ENCODE measurements around the gene FLAD1. TPM values are rescaled to one million over a fixed set of nuclear protein-coding genes. Genes with fewer than 3 reads are reported as not detected.
"Not testable (repeated sequence)": the region's sequence is repeated elsewhere in the genome, so short reads cannot be mapped to it uniquely, and the experiment has no call there.

FLAD1 gene
- total RNA-seq, 4 donors from 2014 or later = 29.7 to 50.3 (median 46.3) TPM

DNA sequence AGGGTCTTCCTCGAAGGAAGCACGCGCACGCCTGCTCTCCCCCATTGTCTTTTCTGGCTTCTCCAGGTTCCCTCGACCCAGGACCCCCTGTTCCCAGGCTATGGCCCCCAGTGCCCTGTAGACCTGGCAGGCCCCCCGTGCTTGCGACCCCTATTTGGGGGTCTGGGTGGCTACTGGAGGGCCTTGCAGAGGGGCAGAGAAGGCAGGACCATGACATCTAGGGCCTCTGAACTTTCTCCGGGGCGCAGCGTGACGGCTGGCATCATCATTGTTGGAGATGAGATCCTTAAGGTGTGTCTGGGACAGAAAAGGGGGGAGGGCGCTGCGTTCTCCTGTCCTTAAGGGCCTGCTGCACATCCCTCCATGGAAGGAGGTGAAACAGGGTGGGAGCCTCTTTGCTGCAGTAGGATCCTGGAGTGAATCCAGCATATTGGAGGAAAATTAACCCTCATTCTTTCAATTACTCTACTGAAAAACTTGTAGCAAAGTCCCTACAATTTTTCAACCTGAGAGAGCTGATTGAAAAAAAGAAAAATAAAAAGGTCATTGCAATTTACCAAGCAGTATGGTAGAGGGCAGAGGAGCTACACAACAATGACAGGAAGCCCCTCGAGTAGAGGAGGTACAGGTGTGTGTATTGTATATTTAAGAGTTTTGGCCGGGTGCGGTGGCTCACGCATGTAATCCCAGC, 777 bp downstream of the FLAD1 start:
- no peak for DNase-seq
- TF ChIP-seq, protein P1, sequence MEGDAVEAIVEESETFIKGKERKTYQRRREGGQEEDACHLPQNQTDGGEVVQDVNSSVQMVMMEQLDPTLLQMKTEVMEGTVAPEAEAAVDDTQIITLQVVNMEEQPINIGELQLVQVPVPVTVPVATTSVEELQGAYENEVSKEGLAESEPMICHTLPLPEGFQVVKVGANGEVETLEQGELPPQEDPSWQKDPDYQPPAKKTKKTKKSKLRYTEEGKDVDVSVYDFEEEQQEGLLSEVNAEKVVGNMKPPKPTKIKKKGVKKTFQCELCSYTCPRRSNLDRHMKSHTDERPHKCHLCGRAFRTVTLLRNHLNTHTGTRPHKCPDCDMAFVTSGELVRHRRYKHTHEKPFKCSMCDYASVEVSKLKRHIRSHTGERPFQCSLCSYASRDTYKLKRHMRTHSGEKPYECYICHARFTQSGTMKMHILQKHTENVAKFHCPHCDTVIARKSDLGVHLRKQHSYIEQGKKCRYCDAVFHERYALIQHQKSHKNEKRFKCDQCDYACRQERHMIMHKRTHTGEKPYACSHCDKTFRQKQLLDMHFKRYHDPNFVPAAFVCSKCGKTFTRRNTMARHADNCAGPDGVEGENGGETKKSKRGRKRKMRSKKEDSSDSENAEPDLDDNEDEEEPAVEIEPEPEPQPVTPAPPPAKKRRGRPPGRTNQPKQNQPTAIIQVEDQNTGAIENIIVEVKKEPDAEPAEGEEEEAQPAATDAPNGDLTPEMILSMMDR (IDR thresholded peaks at IDR 0.05) = no peak
- TF ChIP-seq POLR2A (IDR thresholded peaks at IDR 0.05) = no peak

DNA sequence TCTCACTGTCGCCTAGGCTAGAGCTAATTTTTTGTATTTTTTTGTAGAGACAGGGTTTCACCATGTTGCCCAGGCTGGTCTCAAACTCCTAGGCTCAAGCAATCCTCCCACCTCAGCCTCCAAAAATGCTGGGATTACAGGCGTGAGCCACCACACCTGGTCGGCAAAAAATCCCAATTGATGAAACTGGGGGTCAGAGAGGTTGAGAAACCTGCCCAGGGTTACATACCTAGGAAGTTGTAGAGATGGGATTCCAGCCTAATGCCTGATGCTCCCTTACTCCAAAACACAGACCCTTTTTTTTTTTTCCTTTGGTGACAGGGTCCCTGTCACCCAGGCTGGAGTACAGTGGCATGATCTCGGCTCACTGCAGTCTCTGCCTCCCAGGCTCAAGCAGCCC, 3.6 kb downstream of the FLAD1 start:
- H3K9me3 ChIP-seq, H3K27me3 ChIP-seq, H3K4me3 ChIP-seq, DNase-seq, H3K27ac ChIP-seq: not testable (repeated sequence)
- Histone ChIP-seq H3K4me1 (peaks cover 0 to 36% (median 9%) of the 10 kb centered on the region in 4 donors), H3K36me3 (peaks cover 0 to 32% (median 0%) of the 10 kb centered on the region in 3 donors)

More for the DNA sequence above, 777 bp downstream of the FLAD1 start:
- H3K36me3 ChIP-seq = peaks cover 0 to 14% (median 0%) of the 10 kb centered on the region in 3 donors
- no peaks in the 10 kb centered on the region for H3K27me3 ChIP-seq
- peaks cover 0 to 29% (median 9%) of the 10 kb centered on the region in 4 donors for H3K4me1 ChIP-seq
- H3K27ac ChIP-seq = peak overlapping the region; percentile 56 to 77 (median 69)
- peak overlapping the region; percentile 53 to 84 (median 64) for H3K4me3 ChIP-seq
- H3K9me3 ChIP-seq = no peaks in the 10 kb centered on the region

DNA sequence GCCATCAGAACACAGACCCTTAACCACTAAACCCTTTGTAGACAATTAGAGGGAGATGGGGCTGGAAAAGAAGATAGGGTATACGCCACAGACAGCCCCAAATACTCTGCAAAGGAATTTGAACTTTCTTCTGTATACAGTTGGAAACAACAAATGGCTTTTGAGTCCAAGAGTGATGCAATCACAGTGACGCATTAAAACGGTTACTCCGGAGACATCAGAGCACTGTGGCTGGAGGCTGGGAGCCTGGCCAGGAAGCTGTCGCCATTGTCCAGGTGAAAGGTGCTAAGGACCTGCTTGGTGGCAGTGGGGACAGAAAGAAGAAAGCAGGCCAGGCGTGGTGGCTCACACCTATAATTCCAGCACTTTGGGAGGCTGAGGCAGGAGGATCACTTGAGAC, 4.2 kb downstream of the FLAD1 start:
- Histone ChIP-seq H3K4me1 (peaks cover 0 to 32% (median 8%) of the 10 kb centered on the region in 4 donors), H3K9me3 (no peaks in the 10 kb centered on the region), H3K27me3 (no peaks in the 10 kb centered on the region), H3K4me3 (no peak overlapping the region), H3K36me3 (peaks cover 0 to 33% (median 0%) of the 10 kb centered on the region in 3 donors), H3K27ac (no peak overlapping the region)
- DNase-seq = no peak
- TF ChIP-seq POLR2A (IDR thresholded peaks at IDR 0.05) = no peak
- TF ChIP-seq, protein P1 (IDR thresholded peaks at IDR 0.05) = no peak

DNA sequence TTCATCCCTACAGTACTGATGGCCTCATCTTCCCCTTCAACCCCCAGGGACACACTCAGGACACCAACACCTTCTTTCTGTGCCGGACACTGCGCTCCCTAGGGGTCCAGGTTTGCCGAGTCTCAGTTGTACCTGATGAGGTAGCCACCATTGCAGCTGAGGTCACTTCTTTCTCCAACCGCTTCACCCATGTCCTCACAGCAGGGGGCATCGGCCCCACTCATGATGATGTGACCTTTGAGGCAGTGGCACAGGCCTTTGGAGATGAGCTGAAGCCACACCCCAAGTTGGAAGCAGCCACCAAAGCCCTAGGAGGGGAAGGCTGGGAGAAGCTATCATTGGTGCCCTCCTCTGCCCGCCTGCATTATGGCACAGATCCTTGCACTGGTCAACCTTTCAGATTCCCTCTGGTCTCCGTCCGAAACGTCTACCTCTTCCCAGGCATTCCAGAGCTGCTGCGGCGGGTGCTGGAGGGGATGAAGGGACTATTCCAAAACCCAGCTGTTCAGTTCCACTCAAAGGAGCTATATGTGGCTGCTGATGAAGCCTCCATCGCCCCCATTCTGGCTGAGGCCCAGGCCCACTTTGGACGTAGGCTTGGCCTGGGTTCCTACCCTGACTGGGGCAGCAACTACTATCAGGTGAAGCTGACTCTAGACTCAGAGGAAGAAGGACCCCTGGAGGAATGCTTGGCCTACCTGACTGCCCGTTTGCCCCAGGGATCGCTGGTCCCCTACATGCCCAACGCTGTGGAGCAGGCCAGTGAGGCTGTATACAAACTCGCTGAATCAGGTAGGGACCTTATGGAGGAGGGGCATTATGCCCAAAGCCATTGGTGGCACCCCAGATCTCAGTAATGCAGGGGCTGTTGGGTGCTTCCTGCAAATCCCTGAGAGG, 5.2 kb downstream of the FLAD1 start:
- peaks cover 0 to 27% (median 7%) of the 10 kb centered on the region in 4 donors for H3K4me1 ChIP-seq

DNA sequence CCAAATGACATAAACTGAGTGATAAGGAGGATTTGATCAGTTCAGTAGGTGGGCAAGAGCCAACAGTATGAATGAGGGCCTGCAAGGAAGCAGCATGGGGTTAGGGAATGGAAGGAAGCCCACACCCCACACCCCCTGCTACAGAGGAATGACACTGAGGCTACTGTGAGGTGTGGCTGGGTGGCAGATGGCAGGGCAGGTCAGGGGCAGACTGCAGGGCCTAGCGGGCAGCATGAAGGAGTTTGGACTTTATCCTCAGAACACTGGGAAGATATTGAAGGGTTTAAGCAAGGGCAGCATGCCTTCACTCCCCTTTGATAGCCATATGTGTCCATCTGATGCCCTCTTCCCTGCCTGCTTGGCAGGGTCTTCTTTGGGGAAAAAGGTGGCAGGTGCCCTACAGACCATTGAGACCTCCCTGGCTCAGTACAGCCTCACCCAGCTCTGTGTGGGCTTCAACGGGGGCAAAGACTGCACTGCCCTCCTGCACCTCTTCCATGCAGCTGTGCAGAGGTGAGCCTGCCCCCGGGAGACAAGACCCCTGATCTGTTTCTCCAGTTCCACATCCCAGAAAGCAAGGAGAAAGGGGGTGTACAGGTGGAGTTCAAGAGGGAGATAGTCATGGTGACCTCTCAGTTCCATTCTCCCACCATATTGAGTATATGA, 6.2 kb downstream of the FLAD1 start:
- no peaks in the 10 kb centered on the region for H3K9me3 ChIP-seq
- DNase-seq = peak in 2 of 3 donors; percentile 66 to 68
- H3K36me3 ChIP-seq = peaks cover 0 to 33% (median 0%) of the 10 kb centered on the region in 3 donors
- peak overlapping the region in 2 of 4 donors; percentile 13 to 46 for H3K27ac ChIP-seq
- peaks cover 0 to 18% (median 0%) of the 10 kb centered on the region in 4 donors for H3K4me1 ChIP-seq
- no peaks in the 10 kb centered on the region for H3K27me3 ChIP-seq
- H3K4me3 ChIP-seq = no peak overlapping the region
- TF ChIP-seq POLR2A (IDR thresholded peaks at IDR 0.05) = no peak
- TF ChIP-seq, protein P1 (IDR thresholded peaks at IDR 0.05) = no peak

More for the DNA sequence above, 5.2 kb downstream of the FLAD1 start:
- H3K9me3 ChIP-seq = no peaks in the 10 kb centered on the region
- no peak for DNase-seq
- peaks cover 0 to 33% (median 0%) of the 10 kb centered on the region in 3 donors for H3K36me3 ChIP-seq
- no peaks in the 10 kb centered on the region for H3K27me3 ChIP-seq
- peak overlapping the region in 1 of 4 donors; percentile 46 for H3K27ac ChIP-seq
- TF ChIP-seq, protein P1 (IDR thresholded peaks at IDR 0.05) = peak in 1 of 6 experiments; percentile 4
- TF ChIP-seq POLR2A (IDR thresholded peaks at IDR 0.05) = no peak
- H3K4me3 ChIP-seq = no peak overlapping the region
